Right lobe of liver (tissue), 4 donors: ENCODE measurements around the gene UBE2K.

Experiments
- POLR2A ChIP-seq: fragments of 450-650 bp; IDR thresholded peaks from one replicate; pipeline ENCODE4 v1.6.1; 2017; ENCODE audit warnings: antibody characterized with exemption, mild to moderate bottlenecking
- TF ChIP-seq, protein P1 (sequence below), 4 donors: fragments of 200-600 bp in 3 of 4; fragments of 450-650 bp in 1 of 4; IDR thresholded peaks; one replicate each; pipeline versions ENCODE4 v1.5.1 to v1.8.0; 2016 to 2022; ENCODE audit warnings: antibody characterized with exemption in 4 of 4, mild to moderate bottlenecking in 2 of 4
- donor health status: DM: no; HTN: no; CAD: no.
- donor health status: DM: no; HTN: no; CAD: no.
- donor health status: DM: no; HTN: yes; CAD: no.

GRCh38 chr4:39713691-39714090 is 15.8 kb downstream of the UBE2K start:
- TF ChIP-seq, protein P1, sequence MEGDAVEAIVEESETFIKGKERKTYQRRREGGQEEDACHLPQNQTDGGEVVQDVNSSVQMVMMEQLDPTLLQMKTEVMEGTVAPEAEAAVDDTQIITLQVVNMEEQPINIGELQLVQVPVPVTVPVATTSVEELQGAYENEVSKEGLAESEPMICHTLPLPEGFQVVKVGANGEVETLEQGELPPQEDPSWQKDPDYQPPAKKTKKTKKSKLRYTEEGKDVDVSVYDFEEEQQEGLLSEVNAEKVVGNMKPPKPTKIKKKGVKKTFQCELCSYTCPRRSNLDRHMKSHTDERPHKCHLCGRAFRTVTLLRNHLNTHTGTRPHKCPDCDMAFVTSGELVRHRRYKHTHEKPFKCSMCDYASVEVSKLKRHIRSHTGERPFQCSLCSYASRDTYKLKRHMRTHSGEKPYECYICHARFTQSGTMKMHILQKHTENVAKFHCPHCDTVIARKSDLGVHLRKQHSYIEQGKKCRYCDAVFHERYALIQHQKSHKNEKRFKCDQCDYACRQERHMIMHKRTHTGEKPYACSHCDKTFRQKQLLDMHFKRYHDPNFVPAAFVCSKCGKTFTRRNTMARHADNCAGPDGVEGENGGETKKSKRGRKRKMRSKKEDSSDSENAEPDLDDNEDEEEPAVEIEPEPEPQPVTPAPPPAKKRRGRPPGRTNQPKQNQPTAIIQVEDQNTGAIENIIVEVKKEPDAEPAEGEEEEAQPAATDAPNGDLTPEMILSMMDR (IDR thresholded peaks at IDR 0.05): no peak
- TF ChIP-seq POLR2A: no peak
